H9 (cell line): ENCODE results near the gene TMEM132D. TPM values are rescaled to one million over a fixed set of nuclear protein-coding genes. Genes with fewer than 3 reads are reported as not detected.

Experiments used
- DNase-seq: peaks from one replicate; pipeline ENCODE4 v3.0.0-alpha.2; 2017
- H2AFZ ChIP-seq: one replicate; pipeline ENCODE4 v1.6.1; 2013; ENCODE audit warnings: mild to moderate bottlenecking, low read length, control low read depth, moderate library complexity
- H2AK5ac ChIP-seq: 2 replicates; pipeline ENCODE4 v1.6.1; 2013; ENCODE audit warnings: low read length, control low read depth, mixed read lengths; ENCODE audit not compliant: insufficient read length
- H2BK120ac ChIP-seq: one replicate; pipeline ENCODE4 v1.6.1; 2013; ENCODE audit warnings: low read depth, mild to moderate bottlenecking, low read length, control low read depth, inconsistent platforms; ENCODE audit not compliant: poor library complexity, severe bottlenecking
- H2BK12ac ChIP-seq: 2 replicates; pipeline ENCODE4 v1.6.1; 2013; ENCODE audit warnings: low read length, control low read depth, mixed read lengths, low read depth; ENCODE audit not compliant: insufficient read length
- H2BK15ac ChIP-seq: 2 replicates; pipeline ENCODE4 v1.6.1; 2013; ENCODE audit warnings: low read depth, low read length, control low read depth
- H2BK20ac ChIP-seq: one replicate; pipeline ENCODE4 v1.6.1; 2013; ENCODE audit warnings: low read depth, mild to moderate bottlenecking, low read length, control low read depth, inconsistent platforms; ENCODE audit not compliant: poor library complexity, severe bottlenecking
- H2BK5ac ChIP-seq: 2 replicates; pipeline ENCODE4 v1.6.1; 2013; ENCODE audit warnings: low read length, control low read depth, mixed read lengths; ENCODE audit not compliant: insufficient read length
- H3K14ac ChIP-seq: 2 replicates; pipeline ENCODE4 v1.6.1; 2013; ENCODE audit warnings: low read length, control low read depth; ENCODE audit not compliant: insufficient read depth
- H3K18ac ChIP-seq: 2 replicates; pipeline ENCODE4 v1.6.1; 2013; ENCODE audit warnings: low read depth, mild to moderate bottlenecking, mixed read lengths, low read length, control low read depth; ENCODE audit not compliant: insufficient read length
- H3K23ac ChIP-seq: 2 replicates; pipeline ENCODE4 v1.6.1; 2013; ENCODE audit warnings: low read length, control low read depth, mixed read lengths, low read depth; ENCODE audit not compliant: insufficient read length
- H3K23me2 ChIP-seq: 2 replicates; pipeline ENCODE4 v1.6.1; 2013; ENCODE audit warnings: low read depth, mild to moderate bottlenecking, mixed read lengths, low read length, control low read depth; ENCODE audit not compliant: insufficient read length, poor library complexity, severe bottlenecking
- H3K27ac ChIP-seq: 2 replicates; pipeline ENCODE4 v1.5.1; 2013; ENCODE audit warnings: low read length, control low read depth, mixed read lengths, low read depth; ENCODE audit not compliant: insufficient read length
- H3K27me3 ChIP-seq: 2 replicates; pipeline ENCODE4 v1.6.1; 2013; ENCODE audit warnings: low read length, control low read depth, inconsistent platforms; ENCODE audit not compliant: insufficient read depth
- H3K4ac ChIP-seq: 2 replicates; pipeline ENCODE4 v1.6.1; 2013; ENCODE audit warnings: low read depth, mild to moderate bottlenecking, control low read depth, inconsistent platforms, low read length, moderate library complexity
- H3K4me1 ChIP-seq: 2 replicates; pipeline ENCODE4 v1.6.1; 2013; ENCODE audit warnings: low read length, control low read depth, inconsistent platforms; ENCODE audit not compliant: insufficient read depth
- H3K4me2 ChIP-seq: 2 replicates; pipeline ENCODE4 v1.6.1; 2013; ENCODE audit warnings: low read length, control low read depth, mixed read lengths; ENCODE audit not compliant: insufficient read length, insufficient read depth
- H3K56ac ChIP-seq: 2 replicates; pipeline ENCODE4 v1.6.1; 2013; ENCODE audit warnings: low read depth, mild to moderate bottlenecking, mixed read lengths, low read length, control low read depth; ENCODE audit not compliant: insufficient read length
- H3K79me1 ChIP-seq: 2 replicates; pipeline ENCODE4 v1.6.1; 2013; ENCODE audit warnings: low read depth, mild to moderate bottlenecking, moderate library complexity, low read length, control low read depth, inconsistent platforms; ENCODE audit not compliant: insufficient read depth, poor library complexity, severe bottlenecking
- H3K79me2 ChIP-seq: 2 replicates; pipeline ENCODE4 v1.6.1; 2013; ENCODE audit warnings: low read length, control low read depth, inconsistent platforms; ENCODE audit not compliant: insufficient read depth
- H3K9ac ChIP-seq: 2 replicates; pipeline ENCODE4 v1.6.1; 2013; ENCODE audit warnings: low read length, control low read depth, mixed read lengths; ENCODE audit not compliant: insufficient read length; ENCODE audit errors: extremely low read depth
- H3K9me3 ChIP-seq: one replicate; pipeline ENCODE4 v1.6.1; 2013; ENCODE audit warnings: low read depth, low read length, inconsistent platforms; ENCODE audit not compliant: control insufficient read depth
- H3T11ph ChIP-seq: one replicate; pipeline ENCODE4 v1.6.1; 2013; ENCODE audit warnings: mild to moderate bottlenecking, low read length, control low read depth, inconsistent platforms
- H4K20me1 ChIP-seq: one replicate; pipeline ENCODE4 v1.6.1; 2013; ENCODE audit not compliant: control insufficient read depth, insufficient read length, insufficient read depth
- H4K5ac ChIP-seq: 2 replicates; pipeline ENCODE4 v1.6.1; 2013; ENCODE audit warnings: low read depth, mild to moderate bottlenecking, mixed read lengths, low read length, control low read depth; ENCODE audit not compliant: insufficient read length
- H4K8ac ChIP-seq: replicated peaks from 2 replicates; pipeline ENCODE4 v1.6.1; 2013; ENCODE audit warnings: low read length, control low read depth, mixed read lengths, low read depth; ENCODE audit not compliant: insufficient read length
- H4K91ac ChIP-seq: 2 replicates; pipeline ENCODE4 v1.6.1; 2013; ENCODE audit warnings: low read depth, mild to moderate bottlenecking, moderate library complexity, mixed read lengths, low read length, control low read depth; ENCODE audit not compliant: insufficient read length
- H3K27ac Mint-ChIP-seq, 3 experiments: 2 replicates in 2 of 3; 3 replicates in 1 of 3; pipeline ENCODE4 v1.8.0; 2020 to 2021; ENCODE audit warnings: mixed read lengths in 3 of 3, mild to moderate bottlenecking in 1 of 3, moderate library complexity in 1 of 3
- H3K27me3 Mint-ChIP-seq: 2 replicates; pipeline ENCODE4 v1.8.0; 2021; ENCODE audit warnings: low read depth, mild to moderate bottlenecking, moderate library complexity, mixed read lengths
- H3K36me3 Mint-ChIP-seq, 3 experiments: 2 replicates in 2 of 3; 3 replicates in 1 of 3; pipeline ENCODE4 v1.8.0; 2020 to 2021; ENCODE audit warnings: low read depth in 3 of 3, mixed read lengths in 3 of 3; ENCODE audit not compliant: insufficient read depth in 1 of 3
- H3K4me1 Mint-ChIP-seq, 2 experiments: 2 replicates each; pipeline ENCODE4 v1.8.0; 2020; ENCODE audit warnings: mixed read lengths in 2 of 2
- H3K4me3 Mint-ChIP-seq, 2 experiments: 2 replicates in 1 of 2; 3 replicates in 1 of 2; pipeline ENCODE4 v1.8.0; 2020 to 2021; ENCODE audit warnings: mild to moderate bottlenecking in 2 of 2, mixed read lengths in 2 of 2, moderate library complexity in 1 of 2
- H3K9me3 Mint-ChIP-seq, 2 experiments: 2 replicates in 1 of 2; 3 replicates in 1 of 2; pipeline ENCODE4 v1.8.0; 2020; ENCODE audit warnings: mild to moderate bottlenecking in 2 of 2, mixed read lengths in 2 of 2, moderate library complexity in 1 of 2
- WGBS: extraction: QIAGEN DNeasy Blood & Tissue Kit; methylation state at CpG from one replicate; pipeline ENCODE4 v1.1.7; 2013; ENCODE audit warnings: missing lambda C conversion rate, low lambda C conversion rate, mixed read lengths; ENCODE audit not compliant: insufficient read length; ENCODE audit errors: extremely low coverage; 5-methylcytosine and 5-hydroxymethylcytosine counted together
- total RNA-seq: library from RNA; stranded (reverse); gene quantifications from 2 replicates; pipeline ENCODE4 v1.2.1, GENCODE V29; 2021
- TF ChIP-seq, protein P1 (sequence below): fragments of 200-600 bp; sonication (generic); conservative IDR thresholded peaks from 3 replicates; pipeline ENCODE4 v1.8.0; 2021; ENCODE audit warnings: antibody characterized with exemption, mild to moderate bottlenecking

Gene TMEM132D
- total RNA-seq, 1 experiment from 2014 or later, result 6.1 TPM

DNA sequence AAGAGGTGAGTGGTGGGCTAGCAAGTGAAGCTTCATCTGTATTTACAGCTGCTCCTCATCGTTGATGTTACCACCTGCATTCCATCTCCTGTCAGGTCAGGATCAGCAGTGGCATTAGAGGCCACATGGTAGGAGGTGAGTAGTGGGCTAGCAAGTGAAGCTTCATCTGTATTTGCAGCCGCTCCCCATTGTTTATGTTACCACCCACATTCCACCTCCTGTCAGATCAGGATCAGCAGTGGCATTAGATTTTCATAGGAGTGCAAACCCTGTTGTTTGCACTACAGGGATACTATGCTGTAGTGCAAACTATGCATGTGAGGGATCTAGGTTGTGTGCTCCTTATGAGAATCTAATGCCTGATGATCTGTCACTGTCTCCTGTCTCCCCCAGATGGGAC lies 531.5 kb downstream of the TMEM132D start:
- Histone ChIP-seq H4K8ac (no peak overlapping the region), H3K4ac (no peak overlapping the region), H4K20me1 (no peaks in the 10 kb centered on the region), H4K5ac (no peak overlapping the region), H3K14ac (no peak overlapping the region), H2AK5ac (no peak overlapping the region), H2BK15ac (no peak overlapping the region), H3K79me2 (no peaks in the 10 kb centered on the region), H3K56ac (no peak overlapping the region), H3K23me2 (no peaks in the 10 kb centered on the region), H2BK20ac (no peak overlapping the region), H3K27me3 (no peaks in the 10 kb centered on the region), H3K27ac (no peak overlapping the region), H3K4me1 (0 out of 2 replicates have a peak, but pooled peaks cover 2% of the 10 kb centered on the region), H3K4me2 (no peak overlapping the region), H3K9me3 (no peaks in the 10 kb centered on the region), H3K79me1 (no peaks in the 10 kb centered on the region), H3K18ac (no peak overlapping the region), H4K91ac (no peak overlapping the region), H2BK12ac (no peak overlapping the region), H3K9ac (no peak overlapping the region), H3T11ph (no peak overlapping the region), H2BK5ac (no peak overlapping the region), H3K23ac (no peak overlapping the region), H2BK120ac (no peak overlapping the region), H2AFZ (no peak overlapping the region)
- H3K36me3 Mint-ChIP-seq, result peaks cover 2 to 10% (median 8%) of the 10 kb centered on the region in 3 experiments; a peak in 5 of 7 replicates
- TF ChIP-seq, protein P1, sequence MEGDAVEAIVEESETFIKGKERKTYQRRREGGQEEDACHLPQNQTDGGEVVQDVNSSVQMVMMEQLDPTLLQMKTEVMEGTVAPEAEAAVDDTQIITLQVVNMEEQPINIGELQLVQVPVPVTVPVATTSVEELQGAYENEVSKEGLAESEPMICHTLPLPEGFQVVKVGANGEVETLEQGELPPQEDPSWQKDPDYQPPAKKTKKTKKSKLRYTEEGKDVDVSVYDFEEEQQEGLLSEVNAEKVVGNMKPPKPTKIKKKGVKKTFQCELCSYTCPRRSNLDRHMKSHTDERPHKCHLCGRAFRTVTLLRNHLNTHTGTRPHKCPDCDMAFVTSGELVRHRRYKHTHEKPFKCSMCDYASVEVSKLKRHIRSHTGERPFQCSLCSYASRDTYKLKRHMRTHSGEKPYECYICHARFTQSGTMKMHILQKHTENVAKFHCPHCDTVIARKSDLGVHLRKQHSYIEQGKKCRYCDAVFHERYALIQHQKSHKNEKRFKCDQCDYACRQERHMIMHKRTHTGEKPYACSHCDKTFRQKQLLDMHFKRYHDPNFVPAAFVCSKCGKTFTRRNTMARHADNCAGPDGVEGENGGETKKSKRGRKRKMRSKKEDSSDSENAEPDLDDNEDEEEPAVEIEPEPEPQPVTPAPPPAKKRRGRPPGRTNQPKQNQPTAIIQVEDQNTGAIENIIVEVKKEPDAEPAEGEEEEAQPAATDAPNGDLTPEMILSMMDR, result no peak
- H3K4me1 Mint-ChIP-seq, result peaks cover 2 to 4% of the 10 kb centered on the region in 2 experiments
- no peak overlapping the region for H3K4me3 Mint-ChIP-seq
- no peak overlapping the region for H3K27ac Mint-ChIP-seq
- WGBS, result no CpG with 5 or more reads among the region's 2 CpGs
- H3K27me3 Mint-ChIP-seq, result peaks cover 1% of the 10 kb centered on the region; the same call in 1 of the 2 replicates
- no peak for DNase-seq
- peaks cover 4 to 13% of the 10 kb centered on the region in 2 experiments; a peak in 3 of 5 replicates for H3K9me3 Mint-ChIP-seq
